Measurements from ENCODE around the gene ZBTB24.

- TF ChIP-seq POLR2A (IDR thresholded peaks at IDR 0.05; ENCODE audit: low read length) (no peak), EP300 (IDR thresholded peaks at IDR 0.05) (no peak), CTCF (IDR thresholded peaks at IDR 0.05) (no peak), MYC (IDR thresholded peaks at IDR 0.05; ENCODE audit: borderline replicate concordance, low read length) (no peak), MAX (IDR thresholded peaks at IDR 0.05) (peak; percentile 38; the same call in 1 of the 2 replicates), ELK1 (IDR thresholded peaks at IDR 0.05; ENCODE audit: low read depth, low read length) (no peak)
- TF ChIP-seq, protein P1, sequence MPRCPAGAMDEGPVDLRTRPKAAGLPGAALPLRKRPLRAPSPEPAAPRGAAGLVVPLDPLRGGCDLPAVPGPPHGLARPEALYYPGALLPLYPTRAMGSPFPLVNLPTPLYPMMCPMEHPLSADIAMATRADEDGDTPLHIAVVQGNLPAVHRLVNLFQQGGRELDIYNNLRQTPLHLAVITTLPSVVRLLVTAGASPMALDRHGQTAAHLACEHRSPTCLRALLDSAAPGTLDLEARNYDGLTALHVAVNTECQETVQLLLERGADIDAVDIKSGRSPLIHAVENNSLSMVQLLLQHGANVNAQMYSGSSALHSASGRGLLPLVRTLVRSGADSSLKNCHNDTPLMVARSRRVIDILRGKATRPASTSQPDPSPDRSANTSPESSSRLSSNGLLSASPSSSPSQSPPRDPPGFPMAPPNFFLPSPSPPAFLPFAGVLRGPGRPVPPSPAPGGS (IDR thresholded peaks at IDR 0.05) = no peak
These were observed 41.8 kb downstream of the ZBTB24 start for GRCh38 chr6:109441069-109441816.

Measured in A549 (cell line).